Uterus (tissue), 4 donors: ENCODE data around the gene TCIRG1. TPM values are rescaled to one million over a fixed set of nuclear protein-coding genes. Genes with fewer than 3 reads are reported as not detected.

Experiments used
- DNase-seq, 2 donors: peaks; one replicate each; pipeline ENCODE4 v3.0.0-alpha.2; 2019 to 2020
- H3K27ac ChIP-seq, 2 donors: fragments of 200-600 bp; sonication (generic); 1 replicate in 1 of 2; 2 replicates in 1 of 2; pipeline ENCODE4 v1.5.1; 2016 to 2018
- H3K27me3 ChIP-seq, 2 donors: fragments of 200-600 bp; sonication (generic); one replicate each; pipeline ENCODE4 v1.5.1; 2018 to 2019; ENCODE audit warnings: control low read depth in 1 of 2
- H3K36me3 ChIP-seq, 2 donors: fragments of 200-600 bp; sonication (generic); one replicate each; pipeline ENCODE4 v1.5.1; 2019; ENCODE audit warnings: control low read depth in 1 of 2
- H3K4me1 ChIP-seq, 2 donors: fragments of 200-600 bp; sonication (generic); one replicate each; pipeline ENCODE4 v1.5.1; 2018 to 2019; ENCODE audit warnings: control low read depth in 1 of 2
- H3K4me3 ChIP-seq, 2 donors: fragments of 200-600 bp; sonication (generic); 1 replicate in 1 of 2; 2 replicates in 1 of 2; pipeline ENCODE4 v1.5.1; 2018 to 2019; ENCODE audit warnings: mild to moderate bottlenecking in 1 of 2
- H3K9me3 ChIP-seq, 2 donors: fragments of 200-600 bp; sonication (generic); one replicate each; pipeline ENCODE4 v1.5.1; 2019; ENCODE audit warnings: control low read depth in 1 of 2
- POLR2A ChIP-seq, 2 donors: fragments of 450-650 bp; IDR thresholded peaks; one replicate each; pipeline ENCODE4 v1.6.1; 2016; ENCODE audit warnings: antibody characterized with exemption in 2 of 2, mild to moderate bottlenecking in 1 of 2, moderate library complexity in 1 of 2
- intact Hi-C: fragments of 100-400 bp; cut with DNase I; formaldehyde crosslinking; loops from one replicate; pipeline ENCODE4 v1.15.1; 2023; ENCODE audit warnings: low total_unique reads
- total RNA-seq, 4 donors: library from RNA; depleted of rRNA in 3 of 4; stranded (reverse); fragments of >200 nt in 3 of 4; gene quantifications; one replicate each; pipeline versions ENCODE4 v1.1.0 to v1.2.4, GENCODE V29; 2014 to 2023
- TF ChIP-seq, protein P1 (sequence below), 4 experiments: fragments of 200-600 bp in 2 of 4; fragments of 450-650 bp in 2 of 4; sonication (generic) in 2 of 4; IDR thresholded peaks; one replicate each; pipeline ENCODE4 v1.5.1; 2016 to 2019; ENCODE audit warnings: antibody characterized with exemption in 4 of 4, mild to moderate bottlenecking in 2 of 4, moderate library complexity in 1 of 4
- donor health status: DM: yes; HTN: yes; CAD: no.

TCIRG1 gene
- total RNA-seq, 4 donors from 2014 or later = 62.1 to 162 (median 115) TPM

DNA sequence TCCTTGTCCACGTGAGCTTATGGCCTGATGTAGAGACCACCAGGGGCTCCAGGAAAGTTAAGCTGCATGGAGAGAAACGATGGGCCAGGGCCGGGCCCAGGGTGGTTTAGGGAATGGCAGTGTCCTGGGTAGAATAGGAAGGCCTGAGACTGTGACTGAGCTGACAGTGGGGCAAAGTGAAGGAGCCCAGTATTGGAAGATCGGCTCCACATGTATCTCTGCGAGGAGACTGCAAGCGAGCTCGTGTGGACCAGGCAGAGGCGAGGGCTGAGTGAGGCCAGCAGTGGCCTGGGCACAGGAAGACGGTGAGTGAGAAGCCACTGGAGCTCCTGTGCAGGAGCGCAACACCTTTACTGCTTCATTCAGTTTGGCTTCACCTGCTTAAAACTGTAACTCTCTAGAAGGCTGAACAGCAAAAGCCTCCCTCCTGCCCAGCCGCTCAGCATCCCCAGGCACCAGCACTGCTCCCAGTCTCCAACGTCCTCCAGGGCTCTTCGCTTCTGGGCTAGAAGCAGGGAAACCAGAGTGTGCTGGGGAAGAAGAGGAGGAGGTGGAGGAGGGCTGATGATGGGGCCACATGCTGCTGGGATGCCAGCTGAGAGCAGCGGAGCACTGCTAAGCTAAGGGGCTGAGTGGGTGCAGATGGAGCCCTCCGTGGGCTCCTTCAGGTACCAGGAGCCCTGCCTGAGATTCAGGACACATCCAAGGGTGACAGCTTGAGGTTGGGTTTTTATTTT is 13.5 kb downstream of the TCIRG1 start:
- no peak overlapping the region for H3K4me3 ChIP-seq
- no peaks in the 10 kb centered on the region for H3K36me3 ChIP-seq
- no peaks in the 10 kb centered on the region for H3K4me1 ChIP-seq
- no peak for DNase-seq
- H3K9me3 ChIP-seq = no peaks in the 10 kb centered on the region
- H3K27me3 ChIP-seq = no peaks in the 10 kb centered on the region
- no peak overlapping the region for H3K27ac ChIP-seq
- TF ChIP-seq, protein P1, sequence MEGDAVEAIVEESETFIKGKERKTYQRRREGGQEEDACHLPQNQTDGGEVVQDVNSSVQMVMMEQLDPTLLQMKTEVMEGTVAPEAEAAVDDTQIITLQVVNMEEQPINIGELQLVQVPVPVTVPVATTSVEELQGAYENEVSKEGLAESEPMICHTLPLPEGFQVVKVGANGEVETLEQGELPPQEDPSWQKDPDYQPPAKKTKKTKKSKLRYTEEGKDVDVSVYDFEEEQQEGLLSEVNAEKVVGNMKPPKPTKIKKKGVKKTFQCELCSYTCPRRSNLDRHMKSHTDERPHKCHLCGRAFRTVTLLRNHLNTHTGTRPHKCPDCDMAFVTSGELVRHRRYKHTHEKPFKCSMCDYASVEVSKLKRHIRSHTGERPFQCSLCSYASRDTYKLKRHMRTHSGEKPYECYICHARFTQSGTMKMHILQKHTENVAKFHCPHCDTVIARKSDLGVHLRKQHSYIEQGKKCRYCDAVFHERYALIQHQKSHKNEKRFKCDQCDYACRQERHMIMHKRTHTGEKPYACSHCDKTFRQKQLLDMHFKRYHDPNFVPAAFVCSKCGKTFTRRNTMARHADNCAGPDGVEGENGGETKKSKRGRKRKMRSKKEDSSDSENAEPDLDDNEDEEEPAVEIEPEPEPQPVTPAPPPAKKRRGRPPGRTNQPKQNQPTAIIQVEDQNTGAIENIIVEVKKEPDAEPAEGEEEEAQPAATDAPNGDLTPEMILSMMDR (IDR thresholded peaks at IDR 0.05) = no peak
- no peak for TF ChIP-seq POLR2A (IDR thresholded peaks at IDR 0.05)
- intact Hi-C loops = no loop called here

DNA sequence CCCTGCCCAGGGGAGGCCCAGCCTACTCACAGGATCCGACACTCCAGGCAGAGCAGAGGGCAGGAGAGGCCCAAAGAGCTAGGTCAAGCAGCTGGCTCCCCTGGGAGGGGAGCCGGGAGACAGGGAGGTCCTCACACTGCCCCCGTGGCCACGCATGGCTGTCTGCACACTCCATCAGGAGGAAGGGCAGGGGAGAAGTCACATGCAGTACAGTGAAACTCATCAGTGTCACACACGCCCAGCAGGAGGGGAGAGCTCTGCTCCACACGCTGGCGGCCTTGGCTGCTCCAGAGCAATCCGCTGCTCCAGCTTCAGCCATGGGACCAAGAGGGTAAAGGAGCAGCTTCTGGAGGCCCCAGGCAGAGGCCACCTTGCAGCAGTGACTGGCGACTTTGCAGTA is 14.3 kb downstream of the TCIRG1 start:
- no peak overlapping the region for H3K27ac ChIP-seq
- H3K36me3 ChIP-seq = no peaks in the 10 kb centered on the region
- intact Hi-C loops = no loop called here
- no peaks in the 10 kb centered on the region for H3K9me3 ChIP-seq
- no peak for DNase-seq
- no peak overlapping the region for H3K4me3 ChIP-seq
- no peaks in the 10 kb centered on the region for H3K4me1 ChIP-seq
- no peaks in the 10 kb centered on the region for H3K27me3 ChIP-seq
- TF ChIP-seq, protein P1 (IDR thresholded peaks at IDR 0.05) = no peak
- no peak for TF ChIP-seq POLR2A (IDR thresholded peaks at IDR 0.05)

DNA sequence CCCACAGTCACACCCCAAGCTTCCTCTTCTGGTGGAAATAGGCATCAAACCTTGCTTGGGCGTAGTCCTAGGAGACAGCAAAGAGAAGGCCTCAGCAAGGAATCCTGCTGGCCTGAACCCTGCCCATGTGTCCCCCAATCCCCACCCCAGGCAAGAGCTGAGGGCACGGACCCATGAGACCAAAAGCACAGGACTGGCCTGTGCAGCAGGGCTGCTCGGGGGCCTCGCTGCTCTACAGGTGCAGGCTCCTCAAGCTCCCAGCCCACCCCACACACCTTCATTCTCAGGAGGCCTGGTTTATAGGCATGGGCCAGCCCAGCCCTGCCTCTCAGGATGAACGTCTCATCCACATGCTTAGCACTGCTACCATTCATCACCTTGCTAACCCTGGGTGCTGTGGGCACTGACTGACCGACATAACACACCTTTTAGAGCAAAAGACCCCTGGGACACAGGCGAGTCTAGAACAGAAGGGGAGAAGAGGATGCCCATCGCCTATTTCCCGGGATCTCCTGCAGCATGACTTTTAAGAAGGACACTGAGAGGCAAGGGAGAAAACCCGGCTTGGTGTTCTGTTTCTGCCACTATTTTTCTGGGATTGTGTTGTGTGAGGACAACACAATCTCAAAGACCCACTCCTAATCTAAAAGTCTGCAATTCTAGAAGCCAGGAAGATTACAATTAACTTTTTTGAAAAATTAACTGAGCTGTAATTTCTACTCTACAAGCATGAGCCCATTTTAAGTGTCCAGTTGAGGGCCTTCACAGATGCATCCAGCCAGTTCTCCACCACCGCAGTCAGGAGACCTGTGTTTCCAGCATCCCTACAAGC is 15.4 kb downstream of the TCIRG1 start:
- H3K27me3 ChIP-seq = no peaks in the 10 kb centered on the region
- no peak overlapping the region for H3K27ac ChIP-seq
- no peaks in the 10 kb centered on the region for H3K4me1 ChIP-seq
- H3K4me3 ChIP-seq = no peak overlapping the region
- H3K36me3 ChIP-seq = no peaks in the 10 kb centered on the region
- DNase-seq = no peak
- no peaks in the 10 kb centered on the region for H3K9me3 ChIP-seq
- TF ChIP-seq, protein P1 (IDR thresholded peaks at IDR 0.05) = no peak
- no peak for TF ChIP-seq POLR2A (IDR thresholded peaks at IDR 0.05)
- intact Hi-C loops = no loop called here

DNA sequence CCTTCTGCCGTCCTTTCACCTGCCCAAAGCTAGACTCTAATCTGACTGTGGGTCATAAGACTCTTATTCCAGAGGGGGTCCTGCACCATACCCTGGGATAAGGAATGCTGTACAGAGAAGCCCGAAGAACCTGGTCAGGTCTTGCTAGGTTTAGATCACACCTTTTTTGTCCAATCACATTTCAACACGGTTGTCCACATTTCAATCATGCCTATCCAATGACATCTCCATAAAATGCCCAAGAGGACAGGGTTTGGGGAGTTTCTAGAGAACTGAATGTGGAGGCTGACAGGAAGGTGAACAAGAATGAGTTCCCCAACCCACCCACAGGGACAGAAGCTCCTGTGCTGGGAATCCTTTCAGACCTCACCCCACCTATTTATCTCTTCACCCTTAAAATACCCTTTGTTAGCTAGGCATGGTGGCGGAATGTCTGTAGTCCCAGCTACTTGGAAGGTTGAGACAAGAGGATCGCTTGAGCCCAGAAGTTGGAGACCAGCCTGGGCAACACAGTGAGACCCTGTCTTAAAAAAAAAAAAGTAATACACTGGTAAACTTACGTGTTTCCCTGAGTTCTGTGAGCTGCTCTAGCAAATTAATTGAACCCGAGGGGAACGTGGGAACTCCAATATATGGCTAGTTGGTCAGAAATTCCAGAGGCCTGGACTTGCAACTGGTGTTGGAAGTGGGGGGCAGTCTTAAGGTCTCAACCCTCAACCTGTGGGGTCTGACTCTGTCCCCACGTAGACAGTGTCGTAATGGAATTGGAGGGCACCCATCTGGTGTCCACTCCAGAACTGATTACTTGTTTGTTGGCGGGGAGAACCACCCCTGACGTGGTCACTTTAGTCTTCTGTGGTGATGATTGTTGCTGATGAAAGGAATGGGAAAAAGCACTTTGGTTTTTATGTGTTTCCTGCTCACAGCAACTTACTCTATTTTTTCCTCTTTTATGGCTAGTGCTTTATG is 17.8 kb downstream of the TCIRG1 start:
- Histone ChIP-seq H3K27ac (no peak overlapping the region), H3K36me3 (no peaks in the 10 kb centered on the region), H3K4me3 (no peak overlapping the region), H3K4me1 (no peaks in the 10 kb centered on the region), H3K27me3 (no peaks in the 10 kb centered on the region), H3K9me3 (no peaks in the 10 kb centered on the region)
- no peak for TF ChIP-seq POLR2A (IDR thresholded peaks at IDR 0.05)
- TF ChIP-seq, protein P1 (IDR thresholded peaks at IDR 0.05) = no peak
- no peak for DNase-seq
- intact Hi-C loops = no loop called here
